Subcutaneous adipose tissue (tissue), 4 donors: ENCODE data around the gene CREG1. TPM values are rescaled to one million over a fixed set of nuclear protein-coding genes. Genes with fewer than 3 reads are reported as not detected.

ENCODE experiments used
- CTCF ChIP-seq: fragments of 450-650 bp; IDR thresholded peaks from one replicate; pipeline ENCODE4 v1.5.1; 2016; ENCODE audit warnings: low read depth, mild to moderate bottlenecking, control low read depth, antibody characterized with exemption, moderate library complexity
- total RNA-seq, 4 donors: library from RNA; depleted of rRNA; stranded (reverse); fragments of >200 nt; gene quantifications; one replicate each; pipeline ENCODE4 v1.1.0, GENCODE V29; 2016

Gene CREG1
- total RNA-seq, 4 donors from 2014 or later: 190 to 407 (median 330) TPM

GRCh38 chr1:167517535-167518330 is 35.8 kb downstream of the CREG1 start:
- no peak for TF ChIP-seq CTCF

GRCh38 chr1:167516404-167517388 is 36.9 kb downstream of the CREG1 start:
- TF ChIP-seq CTCF: no peak

GRCh38 chr1:167515893-167516321 is 37.7 kb downstream of the CREG1 start:
- TF ChIP-seq CTCF: no peak

- TF ChIP-seq CTCF: no peak
Observed at GRCh38 chr1:167515461-167515860, 38.1 kb downstream of the CREG1 start.

GRCh38 chr1:167514288-167514687 is 39.3 kb downstream of the CREG1 start:
- TF ChIP-seq CTCF: no peak

- TF ChIP-seq CTCF: no peak
Observed at GRCh38 chr1:167512046-167512654, 41.4 kb downstream of the CREG1 start.
